GM19035 (cell line): ENCODE measurements around the gene ARGFX.
"Not testable (repeated sequence)": the region's sequence is repeated elsewhere in the genome, so short reads cannot be mapped to it uniquely, and the experiment has no call there.

Experiments
- ATAC-seq: cut with Tn5 transposase; IDR thresholded peaks from one replicate; pipeline ENCODE4 v1.9.1; 2021; ENCODE audit not compliant: unreplicated experiment

The ARGFX gene

GRCh38 chr3:121598564-121598963, 30.8 kb downstream of the ARGFX start:
- ATAC-seq, result no peak

- ATAC-seq, result not testable (repeated sequence)
These were observed 32.2 kb downstream of the ARGFX start for GRCh38 chr3:121599900-121600299.

GRCh38 chr3:121601212-121601812, 33.6 kb downstream of the ARGFX start:
- no peak for ATAC-seq

- ATAC-seq, result no peak
These were observed 37.0 kb downstream of the ARGFX start for GRCh38 chr3:121604759-121605158.

GRCh38 chr3:121606106-121606505, 38.4 kb downstream of the ARGFX start:
- ATAC-seq, result no peak
